Measurements from ENCODE around the gene ITGA1.

Gene ITGA1

DNA sequence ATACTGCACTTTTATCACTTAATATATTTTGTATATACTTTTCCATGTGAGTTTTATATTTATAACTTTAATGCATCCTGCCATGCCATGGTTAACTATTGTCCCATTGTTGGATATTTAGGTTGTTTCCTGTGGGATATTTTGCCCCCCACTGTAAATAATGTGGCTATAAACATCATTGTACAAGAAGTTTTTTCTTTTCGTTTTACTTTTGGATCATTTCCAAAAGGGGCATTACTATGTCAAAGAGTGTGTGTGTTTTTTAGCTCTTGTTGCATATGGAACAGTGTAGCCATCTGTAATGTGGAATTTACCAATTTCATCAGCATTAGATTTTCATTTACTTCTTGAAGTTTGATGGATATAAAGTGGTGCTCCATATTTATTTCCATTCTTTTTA, 214.8 kb downstream of the ITGA1 start:
- no peak overlapping the region for H3K27ac ChIP-seq
- H3K4me3 ChIP-seq = no peak overlapping the region

DNA sequence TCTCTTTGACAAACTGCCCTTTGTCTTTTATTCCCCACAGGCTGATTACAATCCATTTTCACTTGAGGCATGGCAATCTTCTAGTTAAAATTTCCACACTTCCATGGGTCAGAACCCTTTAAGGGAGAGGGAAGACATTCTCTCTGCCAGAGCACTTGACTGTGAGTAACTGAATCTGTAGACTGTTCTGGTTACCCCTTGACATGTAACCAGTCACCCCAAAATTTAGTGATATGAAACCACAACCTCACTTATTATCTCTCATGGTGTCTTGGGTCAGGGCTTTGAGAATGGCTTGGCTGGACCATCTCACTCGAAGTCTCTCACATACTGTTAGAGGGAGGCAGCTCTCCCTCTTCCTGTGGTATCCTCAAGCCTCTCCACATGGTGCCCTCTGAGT, 215.4 kb downstream of the ITGA1 start:
- Histone ChIP-seq H3K27ac (no peak overlapping the region), H3K4me3 (no peak overlapping the region)

DNA sequence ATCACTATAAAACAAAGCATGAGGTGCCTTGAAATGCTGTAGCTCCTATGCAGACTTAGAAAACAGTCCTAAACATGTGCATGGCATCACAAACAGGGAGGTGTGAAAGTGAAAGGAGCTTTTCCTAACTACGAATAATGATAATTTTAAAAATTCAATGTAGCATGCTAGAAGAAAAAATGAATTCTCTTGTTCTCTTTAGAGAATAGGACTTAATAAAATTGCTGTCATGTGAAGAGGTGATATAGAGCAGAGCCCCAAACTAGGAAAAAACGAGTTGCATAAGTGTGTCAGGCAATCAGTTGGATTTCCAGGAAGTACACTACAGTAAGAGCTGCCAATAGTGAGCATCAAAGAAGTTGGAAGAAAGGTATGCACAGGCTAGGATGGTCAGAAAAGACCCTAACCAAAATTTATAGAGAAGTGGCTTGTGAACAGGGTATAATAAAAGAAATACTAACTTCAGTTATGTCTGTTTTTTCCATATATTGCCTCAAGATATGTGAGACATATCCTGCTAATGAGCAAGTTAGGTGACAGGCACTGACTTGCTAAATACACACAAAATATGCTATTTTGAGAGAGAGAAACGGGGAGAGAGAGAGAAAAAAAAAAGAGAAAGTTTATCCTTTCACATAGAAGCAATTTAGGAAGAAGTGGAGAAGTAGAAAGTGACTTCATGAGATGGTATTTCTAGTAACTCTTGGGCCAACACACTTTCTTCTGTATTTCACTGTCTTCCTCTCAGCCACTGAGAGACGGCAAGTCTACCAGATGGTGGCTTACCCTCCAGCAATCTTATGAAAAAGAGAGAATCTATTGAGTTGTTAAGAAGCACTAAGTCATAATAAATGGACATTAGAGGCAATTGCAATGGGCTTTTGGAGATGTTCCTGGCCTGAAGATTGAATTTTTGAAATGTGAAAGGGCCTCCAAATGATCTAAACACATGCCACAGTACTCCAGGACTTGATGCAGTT, 219.5 kb downstream of the ITGA1 start:
- no peak overlapping the region for H3K4me3 ChIP-seq
- H3K27ac ChIP-seq = peak overlapping the region in 5 of 21 experiments; percentile 0 to 43 (median 3)

DNA sequence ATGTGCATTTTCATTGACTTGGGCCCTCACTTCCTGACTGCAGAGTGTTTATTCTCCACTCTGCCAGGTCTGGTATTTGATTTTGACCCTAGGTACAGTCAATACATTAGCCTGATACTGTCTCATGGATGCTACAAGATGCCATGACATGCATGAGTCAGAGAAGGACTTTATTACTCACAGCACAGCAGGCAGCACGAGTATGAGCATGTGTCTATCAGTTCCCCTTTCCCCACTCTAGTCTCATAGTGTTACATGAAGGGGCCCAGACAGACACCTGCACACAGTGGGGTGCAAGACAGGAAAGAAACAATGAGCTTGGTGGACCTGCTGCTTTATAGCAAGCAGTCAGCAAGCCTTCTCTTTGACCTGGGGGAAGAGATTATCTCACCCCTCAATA, 221.0 kb downstream of the ITGA1 start:
- Histone ChIP-seq H3K4me3 (no peak overlapping the region), H3K27ac (no peak overlapping the region)

Measured in skin epidermis (tissue), 12 donors.